ENCODE measurements around the gene CCBE1.

Gene CCBE1

GRCh38 chr18:59616501-59616900, 80.7 kb downstream of the CCBE1 start:
- Mint-ChIP-seq H3K9me3 (no peaks in the 10 kb centered on the region), H3K36me3 (ENCODE audit: low read depth) (no peaks in the 10 kb centered on the region), H3K4me1 (ENCODE audit: low read depth) (no peaks in the 10 kb centered on the region), H3K27me3 (no peaks in the 10 kb centered on the region), H3K27ac (no peak overlapping the region), H3K4me3 (no peak overlapping the region)
- DNase-seq: no peak

GRCh38 chr18:59613903-59614302, 83.3 kb downstream of the CCBE1 start:
- no peak overlapping the region for H3K27ac Mint-ChIP-seq
- H3K36me3 Mint-ChIP-seq (ENCODE audit: low read depth): no peaks in the 10 kb centered on the region
- H3K9me3 Mint-ChIP-seq: no peaks in the 10 kb centered on the region

GRCh38 chr18:59612381-59612780, 84.8 kb downstream of the CCBE1 start:
- Mint-ChIP-seq H3K27me3 (no peaks in the 10 kb centered on the region), H3K4me3 (no peak overlapping the region), H3K4me1 (ENCODE audit: low read depth) (no peaks in the 10 kb centered on the region), H3K9me3 (no peaks in the 10 kb centered on the region), H3K36me3 (ENCODE audit: low read depth) (no peaks in the 10 kb centered on the region), H3K27ac (no peak overlapping the region)
- no peak for DNase-seq

More at GRCh38 chr18:59613903-59614302, 83.3 kb downstream of the CCBE1 start:
- DNase-seq: no peak
- H3K4me3 Mint-ChIP-seq: no peak overlapping the region
- no peaks in the 10 kb centered on the region for H3K27me3 Mint-ChIP-seq
- no peaks in the 10 kb centered on the region for H3K4me1 Mint-ChIP-seq (ENCODE audit: low read depth)

- H3K4me3 Mint-ChIP-seq: no peak overlapping the region
- no peak for DNase-seq
Measured at GRCh38 chr18:59610546-59611140, 86.6 kb downstream of the CCBE1 start.

GRCh38 chr18:59609654-59610053, 87.6 kb downstream of the CCBE1 start:
- no peak overlapping the region for H3K27ac Mint-ChIP-seq
- H3K9me3 Mint-ChIP-seq: no peaks in the 10 kb centered on the region
- no peaks in the 10 kb centered on the region for H3K4me1 Mint-ChIP-seq (ENCODE audit: low read depth)
- no peaks in the 10 kb centered on the region for H3K27me3 Mint-ChIP-seq
- no peaks in the 10 kb centered on the region for H3K36me3 Mint-ChIP-seq (ENCODE audit: low read depth)
- no peak overlapping the region for H3K4me3 Mint-ChIP-seq
- DNase-seq: no peak

More at GRCh38 chr18:59610546-59611140, 86.6 kb downstream of the CCBE1 start:
- H3K27ac Mint-ChIP-seq: no peak overlapping the region
- no peaks in the 10 kb centered on the region for H3K36me3 Mint-ChIP-seq (ENCODE audit: low read depth)
- H3K27me3 Mint-ChIP-seq: no peaks in the 10 kb centered on the region
- no peaks in the 10 kb centered on the region for H3K9me3 Mint-ChIP-seq
- no peaks in the 10 kb centered on the region for H3K4me1 Mint-ChIP-seq (ENCODE audit: low read depth)

GRCh38 chr18:59607471-59607870, 89.8 kb downstream of the CCBE1 start:
- Mint-ChIP-seq H3K27me3 (no peaks in the 10 kb centered on the region), H3K4me1 (ENCODE audit: low read depth) (no peaks in the 10 kb centered on the region), H3K36me3 (ENCODE audit: low read depth) (no peaks in the 10 kb centered on the region), H3K9me3 (no peaks in the 10 kb centered on the region), H3K27ac (no peak overlapping the region), H3K4me3 (no peak overlapping the region)
- DNase-seq: no peak

DNA sequence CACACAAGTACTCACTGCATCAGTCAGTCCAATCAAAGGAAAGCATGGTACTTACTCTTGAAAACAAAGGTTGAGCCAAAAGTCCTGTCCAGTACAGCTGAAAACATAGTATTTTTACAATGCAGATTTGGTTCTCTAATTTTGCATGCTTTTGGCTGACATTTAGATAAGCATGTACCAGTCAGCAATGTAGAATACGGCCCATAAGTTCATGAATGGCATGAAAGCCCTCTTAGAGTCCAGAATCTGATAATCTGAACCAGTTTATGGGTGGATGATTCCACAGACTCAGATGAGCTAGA, 90.2 kb downstream of the CCBE1 start:
- H3K9me3 Mint-ChIP-seq: no peaks in the 10 kb centered on the region
- no peak overlapping the region for H3K27ac Mint-ChIP-seq
- no peak overlapping the region for H3K4me3 Mint-ChIP-seq
- no peaks in the 10 kb centered on the region for H3K4me1 Mint-ChIP-seq (ENCODE audit: low read depth)
- DNase-seq: no peak
- H3K27me3 Mint-ChIP-seq: no peaks in the 10 kb centered on the region
- no peaks in the 10 kb centered on the region for H3K36me3 Mint-ChIP-seq (ENCODE audit: low read depth)

DNA sequence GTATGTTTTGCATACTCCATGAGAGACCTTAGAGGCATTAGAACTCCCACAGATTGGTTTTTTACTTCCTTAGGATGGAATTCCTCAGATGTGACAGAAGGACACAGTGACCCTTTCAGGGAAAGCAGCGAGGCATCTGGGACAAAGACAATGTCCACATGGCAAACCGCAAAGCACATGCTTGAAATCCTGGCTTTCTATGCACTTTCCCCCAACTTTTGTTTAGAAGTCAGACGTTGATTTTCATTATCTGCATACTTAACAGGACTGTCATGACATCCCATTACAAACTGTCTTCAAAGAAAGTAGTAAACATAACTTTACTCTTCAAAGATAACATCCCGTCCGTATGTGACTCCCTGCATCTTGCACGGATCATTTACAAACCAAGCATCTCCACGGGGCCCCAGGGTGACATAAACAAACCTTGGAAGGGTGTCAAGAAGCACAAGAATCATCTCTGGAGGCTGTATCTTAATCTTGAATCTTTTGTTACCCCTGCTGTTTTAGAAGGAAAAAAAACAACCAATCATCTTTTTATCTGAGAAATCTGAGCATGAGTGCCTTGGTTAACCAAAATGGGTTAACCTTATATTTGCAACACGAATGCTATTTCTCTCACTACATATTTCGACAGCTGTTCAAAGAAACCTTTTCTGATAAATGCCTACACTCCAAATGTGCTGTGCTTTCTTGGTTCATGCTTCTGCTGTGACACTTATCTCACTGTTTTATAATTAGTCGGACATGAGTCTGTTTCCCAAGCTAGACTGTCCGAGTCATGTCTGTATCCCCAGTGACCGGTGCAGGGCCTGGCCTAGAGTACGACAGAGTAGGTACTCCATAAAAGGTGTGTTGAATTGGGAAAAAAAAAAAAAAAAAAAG, 90.8 kb downstream of the CCBE1 start:
- H3K4me1 Mint-ChIP-seq (ENCODE audit: low read depth): no peaks in the 10 kb centered on the region
- H3K27ac Mint-ChIP-seq: no peak overlapping the region
- no peak for DNase-seq
- no peaks in the 10 kb centered on the region for H3K9me3 Mint-ChIP-seq
- H3K4me3 Mint-ChIP-seq: no peak overlapping the region
- H3K27me3 Mint-ChIP-seq: no peaks in the 10 kb centered on the region
- no peaks in the 10 kb centered on the region for H3K36me3 Mint-ChIP-seq (ENCODE audit: low read depth)

DNA sequence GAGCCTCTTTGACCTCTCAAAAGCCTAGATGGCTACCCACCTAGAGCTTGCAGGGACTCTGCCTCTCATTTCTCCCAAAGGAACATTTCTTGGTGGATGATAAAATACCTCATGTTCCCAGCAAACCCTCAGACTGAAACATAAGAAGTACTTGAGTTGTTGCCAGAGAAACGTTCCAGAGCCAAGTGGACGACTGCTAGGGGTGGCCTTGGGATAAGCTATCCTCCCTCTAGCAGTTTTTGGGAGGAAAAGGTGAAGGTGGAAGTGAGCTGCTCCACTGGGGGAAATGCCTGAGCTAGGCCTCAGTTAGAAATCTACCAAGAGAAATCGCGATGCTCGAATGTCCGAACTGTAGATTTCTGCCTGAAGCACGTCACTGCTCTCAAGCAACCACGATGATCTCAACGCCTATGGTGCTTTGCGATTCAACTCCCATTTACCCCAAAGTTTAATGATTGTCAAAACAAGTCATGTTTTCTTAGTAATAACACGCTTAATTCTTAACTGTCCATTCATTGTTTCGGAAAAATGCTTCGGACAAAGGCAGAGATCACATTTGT, 91.5 kb downstream of the CCBE1 start:
- Mint-ChIP-seq H3K27me3 (no peaks in the 10 kb centered on the region), H3K36me3 (ENCODE audit: low read depth) (no peaks in the 10 kb centered on the region), H3K4me1 (ENCODE audit: low read depth) (no peaks in the 10 kb centered on the region), H3K27ac (no peak overlapping the region), H3K9me3 (no peaks in the 10 kb centered on the region), H3K4me3 (no peak overlapping the region)
- DNase-seq: no peak

GRCh38 chr18:59604877-59605276, 92.3 kb downstream of the CCBE1 start:
- H3K4me3 Mint-ChIP-seq: no peak overlapping the region
- no peaks in the 10 kb centered on the region for H3K4me1 Mint-ChIP-seq (ENCODE audit: low read depth)
- no peaks in the 10 kb centered on the region for H3K27me3 Mint-ChIP-seq
- H3K27ac Mint-ChIP-seq: no peak overlapping the region
- no peaks in the 10 kb centered on the region for H3K36me3 Mint-ChIP-seq (ENCODE audit: low read depth)
- no peak for DNase-seq
- H3K9me3 Mint-ChIP-seq: no peaks in the 10 kb centered on the region

- Mint-ChIP-seq H3K36me3 (ENCODE audit: low read depth) (no peaks in the 10 kb centered on the region), H3K27me3 (no peaks in the 10 kb centered on the region), H3K27ac (no peak overlapping the region), H3K4me1 (ENCODE audit: low read depth) (no peaks in the 10 kb centered on the region), H3K9me3 (no peaks in the 10 kb centered on the region), H3K4me3 (no peak overlapping the region)
- DNase-seq: no peak
Measured at GRCh38 chr18:59597049-59597448, 100.2 kb downstream of the CCBE1 start.

DNA sequence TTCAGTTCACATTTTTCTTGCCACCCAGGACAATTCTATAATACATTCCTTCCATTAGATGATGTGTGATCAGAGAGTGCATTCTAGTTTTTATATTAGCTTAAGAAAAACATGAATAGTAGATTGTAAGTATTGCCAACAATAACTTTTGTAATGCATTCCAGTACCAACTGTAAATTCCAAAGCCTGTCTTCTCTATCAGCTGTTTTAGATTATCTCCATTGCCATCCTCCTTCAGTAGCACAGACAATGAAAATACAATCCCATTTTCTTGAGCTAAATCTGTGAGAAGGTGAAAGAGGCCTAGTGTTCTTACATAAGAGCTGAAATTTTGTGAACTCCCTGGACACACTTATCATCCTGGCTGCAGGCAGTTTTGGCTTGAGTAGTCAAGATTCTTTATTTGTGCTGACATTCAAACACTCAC, 103.9 kb downstream of the CCBE1 start:
- no peak overlapping the region for H3K27ac Mint-ChIP-seq
- H3K36me3 Mint-ChIP-seq (ENCODE audit: low read depth): no peaks in the 10 kb centered on the region

GRCh38 chr18:59592624-59593023, 104.6 kb downstream of the CCBE1 start:
- H3K27me3 Mint-ChIP-seq: no peaks in the 10 kb centered on the region
- H3K36me3 Mint-ChIP-seq (ENCODE audit: low read depth): no peaks in the 10 kb centered on the region
- H3K27ac Mint-ChIP-seq: no peak overlapping the region
- H3K9me3 Mint-ChIP-seq: no peaks in the 10 kb centered on the region
- DNase-seq: no peak
- no peak overlapping the region for H3K4me3 Mint-ChIP-seq
- H3K4me1 Mint-ChIP-seq (ENCODE audit: low read depth): no peaks in the 10 kb centered on the region

More for the DNA sequence above, 103.9 kb downstream of the CCBE1 start:
- Mint-ChIP-seq H3K4me1 (ENCODE audit: low read depth) (no peaks in the 10 kb centered on the region), H3K4me3 (no peak overlapping the region), H3K27me3 (no peaks in the 10 kb centered on the region), H3K9me3 (no peaks in the 10 kb centered on the region)
- no peak for DNase-seq

DNA sequence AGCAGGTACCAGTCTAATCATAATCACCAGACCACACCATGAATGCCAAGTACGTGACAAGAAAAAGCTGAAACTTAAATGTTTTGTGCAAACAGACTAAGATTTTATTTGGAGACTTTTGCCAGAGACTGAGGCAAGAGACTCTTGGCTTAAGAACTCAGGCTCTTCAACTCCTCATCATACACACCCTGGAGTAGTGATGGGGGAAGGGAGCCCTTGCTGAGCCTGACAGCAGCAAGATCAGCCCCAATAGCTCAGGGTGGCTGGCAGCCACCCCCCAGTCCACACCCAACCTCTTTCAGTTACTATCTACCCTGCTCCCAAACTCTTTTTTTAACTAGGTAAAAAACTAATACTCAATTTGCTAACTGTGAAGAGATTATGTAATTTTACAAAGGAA, 114.8 kb downstream of the CCBE1 start:
- H3K4me1 Mint-ChIP-seq (ENCODE audit: low read depth): no peaks in the 10 kb centered on the region
- H3K27ac Mint-ChIP-seq: no peak overlapping the region
- no peak overlapping the region for H3K4me3 Mint-ChIP-seq
- no peak for DNase-seq
- peaks cover 2% of the 10 kb centered on the region for H3K9me3 Mint-ChIP-seq
- no peaks in the 10 kb centered on the region for H3K36me3 Mint-ChIP-seq (ENCODE audit: low read depth)
- peaks cover 8% of the 10 kb centered on the region for H3K27me3 Mint-ChIP-seq

DNA sequence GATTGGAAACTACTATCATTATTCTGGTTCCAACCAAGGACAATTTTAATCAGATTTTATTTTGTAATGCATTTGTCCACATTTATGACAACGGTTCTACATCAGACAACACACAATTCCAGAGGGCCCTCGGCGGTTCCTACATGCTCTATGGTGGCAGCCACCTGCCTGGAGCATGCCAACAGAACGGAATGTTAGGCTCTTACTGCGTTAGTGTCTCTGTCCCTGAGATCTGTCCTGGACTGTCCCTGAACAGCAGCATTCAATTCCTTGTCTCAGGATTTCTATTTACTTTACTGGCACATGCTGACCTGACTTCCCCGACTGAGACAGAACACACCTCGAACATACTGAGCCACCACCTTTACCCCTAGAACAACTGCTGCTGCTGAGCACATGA, 117.7 kb downstream of the CCBE1 start:
- peaks cover 2% of the 10 kb centered on the region for H3K9me3 Mint-ChIP-seq
- H3K4me3 Mint-ChIP-seq: no peak overlapping the region
- no peak overlapping the region for H3K27ac Mint-ChIP-seq
- H3K4me1 Mint-ChIP-seq (ENCODE audit: low read depth): no peaks in the 10 kb centered on the region
- peaks cover 3% of the 10 kb centered on the region for H3K27me3 Mint-ChIP-seq
- no peak for DNase-seq
- no peaks in the 10 kb centered on the region for H3K36me3 Mint-ChIP-seq (ENCODE audit: low read depth)
